Measurements from ENCODE around the gene PROB1.
"Not testable (repeated sequence)": the region's sequence is repeated elsewhere in the genome, so short reads cannot be mapped to it uniquely, and the experiment has no call there.

GRCh38 chr5:139345442-139345841, 49.5 kb downstream of the PROB1 start:
- not testable (repeated sequence) for TF ChIP-seq CTCF (IDR thresholded peaks at IDR 0.05 in 4 of 5, conservative IDR thresholded peaks at IDR 0.05 in 1 of 5); POLR2A (IDR thresholded peaks at IDR 0.05)

Data from gastrocnemius medialis (tissue), 4 donors.